ENCODE measurements around the gene CHFR. TPM values are rescaled to one million over a fixed set of nuclear protein-coding genes. Genes with fewer than 3 reads are reported as not detected.

CHFR gene
- total and polyA plus RNA-seq, 2 donors (not counting 3 experiments of a cell fraction or from before 2014, with no cell fraction given) = 45.4 to 66.5 TPM

DNA sequence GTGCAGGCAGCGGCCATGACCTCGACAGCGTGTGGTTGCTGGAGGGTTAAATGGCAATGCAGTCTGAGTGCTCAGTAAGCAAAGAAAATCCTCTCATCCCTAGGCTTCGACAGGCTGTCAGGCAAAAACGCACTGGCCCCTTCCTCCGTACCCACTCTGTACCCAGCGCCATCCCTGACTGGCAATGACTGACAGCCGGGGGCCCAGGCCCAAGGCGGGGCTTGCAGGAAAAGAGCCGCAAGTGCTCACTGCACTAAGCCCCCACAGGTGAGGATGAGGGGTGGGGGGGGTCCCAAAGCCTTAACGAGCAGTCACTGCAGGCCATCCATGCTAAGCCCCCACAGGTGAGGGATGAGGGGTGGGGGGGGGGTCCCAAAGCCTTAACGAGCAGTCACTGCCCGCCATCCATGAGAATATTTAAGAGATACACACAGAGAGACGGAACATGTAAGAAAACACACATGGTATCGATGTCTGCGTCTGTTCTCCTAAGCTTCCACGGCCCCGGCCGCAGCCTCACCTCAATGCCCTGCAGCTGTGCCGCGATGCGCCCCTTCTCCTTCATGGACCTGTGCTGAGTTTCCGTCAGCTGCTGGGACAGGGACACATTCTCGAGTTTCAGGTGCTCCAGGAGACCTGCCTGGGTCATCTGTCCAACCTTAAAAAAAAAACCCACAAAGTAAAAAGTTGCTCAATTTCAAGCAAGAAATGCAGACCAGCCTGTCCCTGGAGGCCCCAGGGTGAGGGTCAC lies 89.4 kb downstream of the CHFR start:
- CTCF ChIA-PET = no interaction called here
- BruUV-seq (replicated peaks) = no TSS peak
- Histone ChIP-seq H2AFZ (ENCODE audit: low read depth, low read length) (no peak overlapping the region), H3K9ac (replicated peaks; ENCODE audit: extremely low read depth, insufficient read depth, low read length) (no peak overlapping the region), H4K20me1 (replicated peaks; ENCODE audit: control insufficient read depth, extremely low read depth, insufficient read depth, low read length) (no peaks in the 10 kb centered on the region), H3K4me3 (replicated peaks in 1 of 3; ENCODE audit: insufficient read depth in 1 of 3, low read depth in 1 of 3, low read length in 3 of 3) (no peak overlapping the region), H3K4me1 (ENCODE audit: control insufficient read depth, extremely low read depth, insufficient read depth, low read length) (no peaks in the 10 kb centered on the region), H3K36me3 (ENCODE audit: control insufficient read depth in 2 of 2, extremely low read depth in 1 of 2, insufficient read depth in 2 of 2, low read length in 2 of 2) (peaks cover 25 to 60% of the 10 kb centered on the region in 2 experiments), H3K27ac (ENCODE audit: insufficient read depth, low read depth, low read length) (no peak overlapping the region), H3K9me3 (replicated peaks; ENCODE audit: control insufficient read depth, insufficient read depth, low read length) (no peaks in the 10 kb centered on the region), H3K27me3 (ENCODE audit: control insufficient read depth in 2 of 2, insufficient read depth in 2 of 2, low read length in 2 of 2) (no peaks in the 10 kb centered on the region), H3K9me1 (replicated peaks; ENCODE audit: control insufficient read depth, extremely low read depth, insufficient read depth, low read length) (no peaks in the 10 kb centered on the region), H3K4me2 (ENCODE audit: insufficient read depth, low read length) (no peak overlapping the region), H3K79me2 (ENCODE audit: control insufficient read depth, insufficient read depth, low read length) (peaks cover 6% of the 10 kb centered on the region)
- dilution Hi-C loops (cut with MboI; ENCODE audit: extremely low pct_ligation_motif_present, low sequenced_read_pairs) (no loop called here), intact Hi-C loops (cut with micrococcal nuclease) (no loop called here)
- DNase-seq (ENCODE audit: low read depth, low spot score) = no peak
- no peak for TF ChIP-seq JUN (IDR thresholded peaks at IDR 0.05; ENCODE audit: borderline replicate concordance, insufficient read depth, insufficient read length, low read depth)
- no peak for FAIRE-seq
- POLR2A ChIA-PET = no interaction called here

DNA sequence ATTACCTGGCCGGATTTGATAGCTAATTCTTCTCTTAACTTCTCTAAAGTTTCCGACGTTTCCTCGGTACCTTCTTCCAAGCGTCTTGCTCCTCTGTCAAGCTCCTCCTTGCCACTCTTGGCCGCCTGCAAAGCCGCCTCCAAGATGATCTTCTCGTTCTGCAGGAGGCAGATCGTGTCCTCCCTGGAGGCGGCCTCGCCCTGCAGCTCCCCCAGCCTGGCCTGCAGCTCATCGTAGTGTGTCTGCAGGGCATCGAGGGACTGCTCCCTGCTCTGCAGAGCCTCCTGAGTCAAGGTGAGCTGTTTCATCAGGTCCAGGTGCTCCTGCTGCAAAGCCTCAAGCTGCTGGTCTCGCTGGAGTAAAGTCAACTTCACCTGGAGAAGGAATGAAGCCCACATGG lies 91.6 kb downstream of the CHFR start:
- no peak overlapping the region for H3K4me3 ChIP-seq (replicated peaks in 1 of 3; ENCODE audit: insufficient read depth in 1 of 3, low read depth in 1 of 3, low read length in 3 of 3)
- intact Hi-C loops (cut with micrococcal nuclease) (no loop called here), dilution Hi-C loops (cut with MboI; ENCODE audit: extremely low pct_ligation_motif_present, low sequenced_read_pairs) (no loop called here)
- TSS peak; percentile 22 for BruUV-seq (replicated peaks)
- H3K9me1 ChIP-seq (replicated peaks; ENCODE audit: control insufficient read depth, extremely low read depth, insufficient read depth, low read length) = no peaks in the 10 kb centered on the region
- H3K27ac ChIP-seq (ENCODE audit: insufficient read depth, low read depth, low read length) = no peak overlapping the region
- H2AFZ ChIP-seq (ENCODE audit: low read depth, low read length) = no peak overlapping the region
- no peaks in the 10 kb centered on the region for H3K4me1 ChIP-seq (ENCODE audit: control insufficient read depth, extremely low read depth, insufficient read depth, low read length)
- peaks cover 6% of the 10 kb centered on the region for H3K79me2 ChIP-seq (ENCODE audit: control insufficient read depth, insufficient read depth, low read length)
- H3K4me2 ChIP-seq (ENCODE audit: insufficient read depth, low read length) = no peak overlapping the region
- no peak for DNase-seq (ENCODE audit: low read depth, low spot score)
- H3K9ac ChIP-seq (replicated peaks; ENCODE audit: extremely low read depth, insufficient read depth, low read length) = no peak overlapping the region
- H3K9me3 ChIP-seq (replicated peaks; ENCODE audit: control insufficient read depth, insufficient read depth, low read length) = no peaks in the 10 kb centered on the region
- H3K27me3 ChIP-seq (ENCODE audit: control insufficient read depth in 2 of 2, insufficient read depth in 2 of 2, low read length in 2 of 2) = no peaks in the 10 kb centered on the region
- ChIA-PET CTCF (no interaction called here), POLR2A (no interaction called here)
- no peak for FAIRE-seq
- H3K36me3 ChIP-seq (ENCODE audit: control insufficient read depth in 2 of 2, extremely low read depth in 1 of 2, insufficient read depth in 2 of 2, low read length in 2 of 2) = peaks cover 18 to 55% of the 10 kb centered on the region in 2 experiments
- H4K20me1 ChIP-seq (replicated peaks; ENCODE audit: control insufficient read depth, extremely low read depth, insufficient read depth, low read length) = no peaks in the 10 kb centered on the region
- no peak for TF ChIP-seq EZH2 (IDR thresholded peaks at IDR 0.05; ENCODE audit: borderline replicate concordance, low read depth, low read length, severe bottlenecking)
- TF ChIP-seq FOS (IDR thresholded peaks at IDR 0.05; ENCODE audit: borderline replicate concordance, insufficient read depth, low read length) = no peak
- no peak for TF ChIP-seq POLR2AphosphoS5 (IDR thresholded peaks at IDR 0.05; ENCODE audit: insufficient read depth, low read depth, low read length)
- no peak for TF ChIP-seq GATA2 (IDR thresholded peaks at IDR 0.05; ENCODE audit: insufficient read depth, insufficient read length, low read depth, low read length)
- no peak for TF ChIP-seq POLR2A (IDR thresholded peaks at IDR 0.05; ENCODE audit: low read depth, low read length)
- TF ChIP-seq MYC (IDR thresholded peaks at IDR 0.05; ENCODE audit: low read depth, low read length) = no peak
- no peak for TF ChIP-seq JUN (IDR thresholded peaks at IDR 0.05; ENCODE audit: borderline replicate concordance, insufficient read depth, insufficient read length, low read depth)
- TF ChIP-seq, protein P1, sequence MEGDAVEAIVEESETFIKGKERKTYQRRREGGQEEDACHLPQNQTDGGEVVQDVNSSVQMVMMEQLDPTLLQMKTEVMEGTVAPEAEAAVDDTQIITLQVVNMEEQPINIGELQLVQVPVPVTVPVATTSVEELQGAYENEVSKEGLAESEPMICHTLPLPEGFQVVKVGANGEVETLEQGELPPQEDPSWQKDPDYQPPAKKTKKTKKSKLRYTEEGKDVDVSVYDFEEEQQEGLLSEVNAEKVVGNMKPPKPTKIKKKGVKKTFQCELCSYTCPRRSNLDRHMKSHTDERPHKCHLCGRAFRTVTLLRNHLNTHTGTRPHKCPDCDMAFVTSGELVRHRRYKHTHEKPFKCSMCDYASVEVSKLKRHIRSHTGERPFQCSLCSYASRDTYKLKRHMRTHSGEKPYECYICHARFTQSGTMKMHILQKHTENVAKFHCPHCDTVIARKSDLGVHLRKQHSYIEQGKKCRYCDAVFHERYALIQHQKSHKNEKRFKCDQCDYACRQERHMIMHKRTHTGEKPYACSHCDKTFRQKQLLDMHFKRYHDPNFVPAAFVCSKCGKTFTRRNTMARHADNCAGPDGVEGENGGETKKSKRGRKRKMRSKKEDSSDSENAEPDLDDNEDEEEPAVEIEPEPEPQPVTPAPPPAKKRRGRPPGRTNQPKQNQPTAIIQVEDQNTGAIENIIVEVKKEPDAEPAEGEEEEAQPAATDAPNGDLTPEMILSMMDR (IDR thresholded peaks at IDR 0.05; ENCODE audit: extremely low read depth in 1 of 2, insufficient read depth in 1 of 2, low read depth in 1 of 2, low read length in 2 of 2) = no peak
- TF ChIP-seq, protein P2, sequence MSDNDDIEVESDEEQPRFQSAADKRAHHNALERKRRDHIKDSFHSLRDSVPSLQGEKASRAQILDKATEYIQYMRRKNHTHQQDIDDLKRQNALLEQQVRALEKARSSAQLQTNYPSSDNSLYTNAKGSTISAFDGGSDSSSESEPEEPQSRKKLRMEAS (IDR thresholded peaks at IDR 0.05; ENCODE audit: insufficient read depth, insufficient read length) = no peak
